Activated CD4-positive, alpha-beta T cell treated with anti-CD3 and anti-CD28 coated beads for 24 hours (primary cell): Measurements from ENCODE around the gene PDGFC.

Experiments used
- DNase-seq, 2 donors: peaks; one replicate each; pipeline ENCODE4 v3.0.0-alpha.2; 2020; ENCODE audit warnings: low read depth in 2 of 2

Gene PDGFC

GRCh38 chr4:156829201-156829873 lies 142.3 kb downstream of the PDGFC start:
- DNase-seq, result no peak

DNA sequence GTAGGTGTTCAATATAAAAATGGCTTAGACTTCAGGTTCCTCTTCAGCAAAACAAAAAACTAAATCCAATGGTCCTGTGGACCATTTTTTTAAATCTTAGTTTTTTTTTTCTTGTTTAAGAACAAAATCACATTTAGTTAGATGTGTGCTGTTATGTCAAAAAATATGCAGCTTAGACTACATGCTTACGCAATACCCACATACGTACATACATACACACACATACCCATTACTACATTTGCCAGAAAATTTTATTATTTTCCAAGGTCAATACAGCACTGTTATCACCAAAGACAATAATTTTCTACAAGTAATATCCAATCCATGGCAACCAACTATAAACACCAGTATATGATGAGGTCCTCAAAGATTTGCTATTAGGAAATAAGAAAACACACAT lies 144.1 kb downstream of the PDGFC start:
- no peak for DNase-seq

GRCh38 chr4:156825074-156825473 lies 146.5 kb downstream of the PDGFC start:
- DNase-seq, result no peak

DNA sequence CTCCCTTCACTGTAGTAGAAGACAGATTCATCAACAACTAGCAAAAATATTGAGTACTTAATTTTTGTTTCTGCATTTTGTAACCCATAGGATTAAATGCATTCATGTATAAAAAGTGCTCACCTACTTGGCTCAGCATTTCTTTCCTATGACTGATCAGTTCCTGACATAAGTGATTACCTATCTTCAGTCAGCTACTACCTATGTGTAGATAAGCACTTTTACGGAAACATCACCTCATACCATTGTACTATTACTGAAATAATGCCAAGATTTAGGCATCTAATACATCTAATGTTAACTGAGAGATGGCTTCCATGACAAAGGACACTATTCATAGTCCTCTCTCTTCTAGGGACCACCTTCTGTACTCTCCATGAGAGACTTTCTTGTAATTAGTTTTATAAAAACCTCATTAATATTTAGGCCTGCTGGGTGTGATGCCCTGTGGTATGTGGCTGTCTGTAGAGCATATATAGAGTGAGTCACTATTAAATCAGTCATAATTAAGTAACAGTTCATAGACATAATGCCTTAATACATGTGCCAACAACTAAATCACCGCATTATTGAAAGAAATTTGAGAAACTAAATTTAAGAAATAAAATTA lies 147.0 kb downstream of the PDGFC start:
- DNase-seq, result no peak

DNA sequence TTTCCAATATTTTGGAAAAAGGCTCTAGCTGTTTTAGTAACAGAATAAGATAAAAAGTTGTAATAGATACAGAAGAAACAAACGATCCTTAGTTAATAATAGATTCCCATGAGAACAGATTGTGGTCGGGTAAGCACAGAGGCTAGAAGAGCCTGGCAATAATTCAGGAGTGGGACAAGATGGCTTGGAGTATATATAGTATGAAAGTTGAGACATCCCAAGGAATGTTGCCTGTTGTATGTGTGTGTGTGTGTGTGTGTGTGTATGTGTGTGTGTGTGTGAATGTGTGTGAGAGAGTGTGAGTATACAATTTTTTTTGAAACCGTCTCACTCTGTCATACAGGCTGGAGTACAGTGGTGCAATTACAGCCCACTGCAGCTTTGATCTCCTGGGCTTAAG lies 150.7 kb downstream of the PDGFC start:
- DNase-seq, result no peak

GRCh38 chr4:156816360-156816755 lies 155.2 kb downstream of the PDGFC start:
- no peak for DNase-seq

GRCh38 chr4:156815717-156816359 lies 155.8 kb downstream of the PDGFC start:
- no peak for DNase-seq

DNA sequence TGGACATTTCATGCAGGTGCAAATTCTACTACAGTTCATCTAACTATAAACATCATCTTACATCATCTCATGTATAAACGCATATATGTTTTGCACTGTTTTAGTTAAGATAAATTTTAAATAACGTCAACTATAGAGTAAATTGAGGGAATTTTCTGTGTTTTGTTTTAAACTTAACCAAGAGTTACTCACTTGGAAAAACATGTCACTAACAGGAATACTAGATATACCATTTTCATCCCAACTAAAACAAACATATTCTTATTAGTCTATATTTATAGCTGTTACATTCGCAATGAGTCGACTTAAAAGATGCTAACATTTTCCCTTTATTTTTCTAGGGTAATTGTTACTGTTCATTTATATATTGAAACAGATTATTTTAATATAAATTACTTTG lies 159.6 kb downstream of the PDGFC start:
- no peak for DNase-seq

DNA sequence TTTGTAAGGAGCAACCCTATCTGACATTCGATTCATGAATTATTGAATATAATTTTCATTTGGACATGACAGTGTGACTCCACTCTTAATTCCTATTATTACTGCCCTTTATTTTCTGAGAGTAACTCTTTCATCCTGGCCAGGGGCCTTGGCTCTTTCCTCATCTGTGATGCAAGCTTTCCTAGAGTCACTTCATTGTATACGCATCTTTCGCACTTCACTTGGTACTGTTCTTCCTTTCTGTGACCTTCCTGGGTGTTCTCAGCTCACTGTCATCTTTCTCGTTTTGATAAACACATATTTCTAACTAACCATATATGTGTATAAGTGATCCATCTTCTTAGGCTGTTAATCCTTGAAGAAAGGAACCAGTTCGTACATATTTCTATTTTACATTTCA lies 160.3 kb downstream of the PDGFC start:
- DNase-seq, result no peak

DNA sequence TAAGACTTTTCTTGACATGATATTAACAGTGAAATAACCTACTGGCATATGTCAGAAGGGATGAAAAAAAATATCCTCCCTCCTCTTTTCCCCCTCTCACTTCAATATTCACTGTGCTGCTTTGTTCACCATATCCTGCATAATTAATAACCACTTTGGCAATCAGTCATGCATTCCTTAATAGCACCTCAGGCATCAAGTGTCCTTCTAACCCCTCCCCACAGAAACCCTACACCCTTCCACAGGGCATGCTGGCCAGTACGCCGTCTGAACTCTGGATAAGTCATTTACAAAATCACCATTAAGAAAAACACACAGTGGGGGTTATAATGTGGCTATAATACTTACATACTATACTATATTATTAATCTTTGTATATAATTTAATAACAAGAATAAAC lies 165.9 kb downstream of the PDGFC start:
- no peak for DNase-seq

DNA sequence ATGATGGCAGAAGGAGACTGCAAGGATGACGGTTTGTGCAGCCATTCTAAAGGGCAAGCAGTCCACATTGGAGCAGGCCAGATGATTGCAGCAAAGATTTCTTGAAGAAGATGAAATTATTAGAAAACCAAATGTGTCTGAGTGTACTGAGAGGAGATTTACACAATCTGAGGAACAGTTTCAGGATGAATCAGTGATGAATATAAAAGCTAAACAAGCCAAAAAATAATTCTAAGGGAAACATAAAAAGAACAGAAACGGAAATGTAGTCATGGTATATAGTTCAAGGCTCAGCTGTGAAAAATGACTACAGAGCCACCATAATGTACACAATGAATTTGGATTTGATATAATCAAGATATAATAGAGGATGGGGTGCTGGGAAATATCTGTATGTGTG lies 168.5 kb downstream of the PDGFC start:
- no peak for DNase-seq

- DNase-seq, result no peak
Measured at GRCh38 chr4:156800463-156800862, 171.1 kb downstream of the PDGFC start.

DNA sequence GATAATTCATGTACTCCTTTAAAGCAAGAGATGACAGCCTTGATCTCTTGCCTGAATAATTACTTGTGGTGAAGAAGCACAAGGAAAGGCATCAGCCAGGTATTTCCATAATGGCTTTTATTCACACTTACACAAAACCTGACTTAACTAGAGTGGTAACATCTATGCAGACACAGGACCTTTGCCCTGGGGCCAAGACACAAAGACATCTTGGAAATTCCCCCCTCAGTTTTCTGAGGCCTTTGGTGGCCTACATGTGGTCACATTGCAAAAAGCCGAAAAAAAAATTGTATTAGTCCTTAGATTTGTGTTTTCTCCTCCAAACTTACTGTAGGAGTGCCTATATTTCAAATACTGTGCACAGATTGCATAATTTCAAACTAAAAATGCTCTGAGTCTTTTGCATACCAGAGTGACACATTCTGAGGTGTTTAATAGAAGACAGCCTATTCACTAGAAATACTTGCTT lies 172.4 kb downstream of the PDGFC start:
- no peak for DNase-seq

- no peak for DNase-seq
Measured at GRCh38 chr4:156798438-156798837, 173.2 kb downstream of the PDGFC start.

- no peak for DNase-seq
Measured at GRCh38 chr4:156797206-156797605, 174.4 kb downstream of the PDGFC start.

DNA sequence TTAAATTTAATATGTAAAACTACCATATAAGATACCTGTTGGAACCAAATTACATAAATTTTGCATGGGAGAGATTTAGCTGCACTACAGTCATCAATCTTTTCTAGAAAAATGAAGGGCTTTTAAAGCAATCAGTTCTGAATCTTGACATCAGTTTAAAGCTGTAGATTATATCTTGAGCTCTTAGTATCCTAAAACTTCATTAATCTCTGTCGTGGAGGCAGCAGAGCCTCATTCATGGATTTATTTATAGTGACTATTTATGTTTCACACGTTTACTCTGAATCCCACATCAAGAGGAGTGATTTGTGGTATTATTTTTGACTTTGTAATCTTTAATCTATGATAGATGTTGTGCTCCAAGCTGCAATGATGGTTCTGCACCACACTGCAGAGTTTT lies 175.9 kb downstream of the PDGFC start:
- no peak for DNase-seq

DNA sequence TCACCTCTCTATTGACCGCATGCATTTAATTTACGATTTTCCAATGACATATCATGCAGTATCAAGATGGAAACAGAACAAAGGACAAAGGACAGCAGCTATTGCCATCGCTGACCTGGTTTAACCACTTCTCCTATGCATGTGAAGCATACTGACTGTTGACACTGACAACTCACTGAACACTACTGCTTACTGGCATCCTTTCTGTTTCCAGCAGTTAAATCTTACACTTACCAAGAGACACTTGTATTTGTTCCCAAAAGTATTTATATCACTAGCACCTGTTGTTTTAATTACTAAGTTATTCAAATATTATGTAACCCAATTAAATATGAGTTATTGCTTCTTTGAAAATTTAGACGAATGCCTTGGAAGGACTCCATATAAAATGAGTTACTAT lies 176.7 kb downstream of the PDGFC start:
- DNase-seq, result no peak

GRCh38 chr4:156792462-156793085 lies 179.0 kb downstream of the PDGFC start:
- no peak for DNase-seq

GRCh38 chr4:156790866-156791265 lies 180.7 kb downstream of the PDGFC start:
- no peak for DNase-seq

GRCh38 chr4:156788782-156789181 lies 182.8 kb downstream of the PDGFC start:
- no peak for DNase-seq

- no peak for DNase-seq
Measured at GRCh38 chr4:156786713-156787112, 184.9 kb downstream of the PDGFC start.

- DNase-seq, result no peak
Measured at GRCh38 chr4:156784970-156785369, 186.6 kb downstream of the PDGFC start.

DNA sequence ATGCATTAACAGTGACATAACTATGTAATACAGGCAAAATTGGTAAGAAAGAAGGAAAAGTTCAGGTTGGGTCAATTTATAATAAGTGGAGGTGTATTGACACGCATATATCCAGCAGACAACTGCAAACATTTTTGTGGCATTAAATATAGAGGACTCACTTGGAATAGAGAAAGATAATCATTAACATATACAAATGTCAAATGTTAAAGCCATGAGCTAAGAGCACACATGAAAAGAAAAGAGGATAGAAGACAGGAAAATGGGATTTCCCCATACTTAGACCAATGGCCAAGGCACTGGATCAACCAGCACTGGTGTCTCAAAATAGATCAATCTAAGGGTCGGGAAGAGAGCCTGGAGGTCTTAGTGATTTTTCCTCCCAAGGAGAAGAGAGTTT lies 187.6 kb downstream of the PDGFC start:
- DNase-seq, result no peak
